ENCODE data around the gene FAM13A. TPM values are rescaled to one million over a fixed set of nuclear protein-coding genes. Genes with fewer than 3 reads are reported as not detected.

Gene FAM13A
- total and polyA plus RNA-seq, 2 experiments from 2014 or later: 23.3 to 43.8 TPM

DNA sequence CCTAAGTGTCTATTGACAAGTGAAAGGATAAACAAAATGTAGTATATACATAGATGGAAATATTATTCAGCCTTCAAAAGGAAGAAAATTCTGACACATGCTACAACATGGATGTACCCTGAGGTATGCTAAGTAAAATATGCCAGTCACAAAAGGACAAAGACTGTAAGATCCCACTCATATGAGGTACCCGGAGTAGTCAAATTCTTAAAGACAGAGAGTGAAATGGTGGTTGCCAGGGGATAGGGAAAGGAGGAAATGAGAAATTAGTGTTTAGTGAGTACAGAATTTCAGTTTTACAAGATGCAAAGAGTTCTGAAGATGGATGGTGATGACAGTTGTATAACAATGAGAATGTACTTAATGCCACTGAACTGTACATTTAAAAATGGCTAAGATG, 257.1 kb downstream of the FAM13A start:
- Histone ChIP-seq H3K4me3 (no peak overlapping the region), H3K27ac (no peak overlapping the region), H3K36me3 (no peaks in the 10 kb centered on the region), H3K9me3 (ENCODE audit: low read depth) (no peaks in the 10 kb centered on the region), H3K27me3 (no peaks in the 10 kb centered on the region), H3K4me1 (ENCODE audit: low read depth) (no peaks in the 10 kb centered on the region)
- TF ChIP-seq, protein P1, sequence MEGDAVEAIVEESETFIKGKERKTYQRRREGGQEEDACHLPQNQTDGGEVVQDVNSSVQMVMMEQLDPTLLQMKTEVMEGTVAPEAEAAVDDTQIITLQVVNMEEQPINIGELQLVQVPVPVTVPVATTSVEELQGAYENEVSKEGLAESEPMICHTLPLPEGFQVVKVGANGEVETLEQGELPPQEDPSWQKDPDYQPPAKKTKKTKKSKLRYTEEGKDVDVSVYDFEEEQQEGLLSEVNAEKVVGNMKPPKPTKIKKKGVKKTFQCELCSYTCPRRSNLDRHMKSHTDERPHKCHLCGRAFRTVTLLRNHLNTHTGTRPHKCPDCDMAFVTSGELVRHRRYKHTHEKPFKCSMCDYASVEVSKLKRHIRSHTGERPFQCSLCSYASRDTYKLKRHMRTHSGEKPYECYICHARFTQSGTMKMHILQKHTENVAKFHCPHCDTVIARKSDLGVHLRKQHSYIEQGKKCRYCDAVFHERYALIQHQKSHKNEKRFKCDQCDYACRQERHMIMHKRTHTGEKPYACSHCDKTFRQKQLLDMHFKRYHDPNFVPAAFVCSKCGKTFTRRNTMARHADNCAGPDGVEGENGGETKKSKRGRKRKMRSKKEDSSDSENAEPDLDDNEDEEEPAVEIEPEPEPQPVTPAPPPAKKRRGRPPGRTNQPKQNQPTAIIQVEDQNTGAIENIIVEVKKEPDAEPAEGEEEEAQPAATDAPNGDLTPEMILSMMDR (IDR thresholded peaks at IDR 0.05; ENCODE audit: low read depth, low read length): no peak
- no peak for DNase-seq (ENCODE audit: low read depth in 1 of 2, low spot score in 1 of 2)

DNA sequence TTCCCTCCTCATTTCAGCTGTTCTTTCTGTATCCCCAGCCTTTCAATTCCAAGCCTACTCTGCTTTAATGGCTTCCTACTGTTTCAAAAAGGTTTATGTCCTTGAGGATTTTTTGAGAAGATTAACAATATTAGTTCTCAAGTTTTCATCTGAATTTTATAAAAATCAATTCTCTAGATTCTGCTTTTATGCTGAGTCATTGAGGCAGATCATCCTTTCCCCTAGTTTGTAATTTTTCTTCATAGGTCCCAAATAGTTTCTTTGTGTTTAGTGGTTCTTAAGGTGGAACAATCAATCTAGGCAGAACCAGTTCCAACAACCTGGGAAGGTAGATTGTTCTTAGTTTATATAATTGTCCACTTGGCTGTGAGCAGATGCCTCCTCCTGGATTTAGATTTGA, 259.3 kb downstream of the FAM13A start:
- no peaks in the 10 kb centered on the region for H3K36me3 ChIP-seq
- H3K4me1 ChIP-seq (ENCODE audit: low read depth): no peaks in the 10 kb centered on the region
- no peak overlapping the region for H3K27ac ChIP-seq
- DNase-seq (ENCODE audit: low read depth in 1 of 2, low spot score in 1 of 2): no peak
- H3K4me3 ChIP-seq: no peak overlapping the region
- TF ChIP-seq, protein P1 (IDR thresholded peaks at IDR 0.05; ENCODE audit: low read depth, low read length): no peak
- no peaks in the 10 kb centered on the region for H3K27me3 ChIP-seq
- no peaks in the 10 kb centered on the region for H3K9me3 ChIP-seq (ENCODE audit: low read depth)

GRCh38 chr4:88796545-88796944, 260.4 kb downstream of the FAM13A start:
- TF ChIP-seq, protein P1 (IDR thresholded peaks at IDR 0.05; ENCODE audit: low read depth, low read length): no peak
- H3K9me3 ChIP-seq (ENCODE audit: low read depth): no peaks in the 10 kb centered on the region
- H3K27me3 ChIP-seq: no peaks in the 10 kb centered on the region
- no peaks in the 10 kb centered on the region for H3K36me3 ChIP-seq
- no peak overlapping the region for H3K27ac ChIP-seq
- H3K4me3 ChIP-seq: no peak overlapping the region
- no peaks in the 10 kb centered on the region for H3K4me1 ChIP-seq (ENCODE audit: low read depth)
- DNase-seq (ENCODE audit: low read depth in 1 of 2, low spot score in 1 of 2): no peak

DNA sequence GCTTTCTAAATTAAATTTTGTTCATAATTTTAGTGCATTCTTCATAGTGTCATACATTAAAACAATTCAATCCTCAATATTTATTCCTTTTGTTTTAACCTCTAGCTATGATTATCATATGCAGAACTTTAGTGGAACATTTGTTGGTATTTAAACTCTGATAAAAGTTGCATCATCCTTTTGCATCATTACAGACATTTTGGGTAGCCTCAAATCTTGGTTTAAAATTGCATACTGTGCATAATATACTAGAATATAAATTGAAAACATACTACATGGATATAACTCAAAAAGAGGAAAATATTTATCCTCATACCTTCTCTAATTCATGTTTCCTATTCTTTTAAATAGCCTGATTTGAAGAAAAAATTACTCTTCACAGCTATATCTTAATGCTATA, 262.0 kb downstream of the FAM13A start:
- DNase-seq (ENCODE audit: low read depth in 1 of 2, low spot score in 1 of 2): peak in 1 of 2 donors; percentile 40
- H3K4me3 ChIP-seq: no peak overlapping the region
- TF ChIP-seq, protein P1 (IDR thresholded peaks at IDR 0.05; ENCODE audit: low read depth, low read length): no peak

GRCh38 chr4:88794087-88794690, 262.8 kb downstream of the FAM13A start:
- Histone ChIP-seq H3K36me3 (peaks cover 8% of the 10 kb centered on the region), H3K4me3 (no peak overlapping the region), H3K9me3 (ENCODE audit: low read depth) (no peaks in the 10 kb centered on the region), H3K4me1 (ENCODE audit: low read depth) (no peaks in the 10 kb centered on the region), H3K27me3 (no peaks in the 10 kb centered on the region), H3K27ac (no peak overlapping the region)
- TF ChIP-seq, protein P1 (IDR thresholded peaks at IDR 0.05; ENCODE audit: low read depth, low read length): no peak
- no peak for DNase-seq (ENCODE audit: low read depth in 1 of 2, low spot score in 1 of 2)

More for the DNA sequence above, 262.0 kb downstream of the FAM13A start:
- peaks cover under 1% of the 10 kb centered on the region for H3K36me3 ChIP-seq
- no peaks in the 10 kb centered on the region for H3K4me1 ChIP-seq (ENCODE audit: low read depth)
- no peaks in the 10 kb centered on the region for H3K9me3 ChIP-seq (ENCODE audit: low read depth)
- no peaks in the 10 kb centered on the region for H3K27me3 ChIP-seq
- H3K27ac ChIP-seq: no peak overlapping the region

All from cardiac muscle cell (in vitro differentiated cells and primary cell).